Left lung (tissue), 10 donors: ENCODE data around the gene POLR2L. TPM values are rescaled to one million over a fixed set of nuclear protein-coding genes. Genes with fewer than 3 reads are reported as not detected.

Experiments
- ATAC-seq: fragments of 200-7000 bp; cut with Tn5 transposase; one replicate; pipeline ENCODE4 v1.9.1; 2020; ENCODE audit warnings: moderate library complexity
- DNase-seq, 4 donors: peaks; one replicate each; pipeline ENCODE4 v3.0.0-alpha.2; 2013 to 2020
- H3K27ac ChIP-seq, 2 donors: fragments of 200-600 bp; sonication (generic) in 1 of 2; one replicate each; pipeline versions ENCODE4 v1.5.0 to v1.8.0; 2020 to 2021
- H3K27me3 ChIP-seq, 2 donors: fragments of 200-600 bp; sonication (generic) in 1 of 2; one replicate each; pipeline versions ENCODE4 v1.5.0 to v1.8.0; 2020 to 2021
- H3K36me3 ChIP-seq, 2 donors: fragments of 200-600 bp; sonication (generic) in 1 of 2; one replicate each; pipeline versions ENCODE4 v1.5.0 to v1.8.0; 2020 to 2021
- H3K4me1 ChIP-seq, 2 donors: fragments of 200-600 bp; one replicate each; pipeline ENCODE4 v1.8.0; 2021
- H3K4me3 ChIP-seq, 2 donors: fragments of 200-600 bp; sonication (generic) in 1 of 2; one replicate each; pipeline versions ENCODE4 v1.5.0 to v1.8.0; 2020 to 2021; ENCODE audit warnings: mild to moderate bottlenecking in 1 of 2
- H3K9me3 ChIP-seq, 2 donors: fragments of 200-600 bp; sonication (generic) in 1 of 2; one replicate each; pipeline versions ENCODE4 v1.5.0 to v1.8.0; 2020 to 2021
- intact Hi-C, 2 donors: fragments of 100-400 bp; cut with DNase I; formaldehyde crosslinking; loops; one replicate each; pipeline versions ENCODE4 v1.11.2 to v1.14.2; 2022
- polyA plus RNA-seq, 6 donors: library from polyadenylated mRNA; unstranded; fragments of 120-200 nt; gene quantifications; one replicate each; pipeline ENCODE4 v1.2.1, GENCODE V29; 2013; ENCODE audit not compliant: insufficient read length in 6 of 6
- total RNA-seq, 2 donors: library from RNA; stranded (reverse); fragmentation: NEBNext Ultra II Directional; extraction: Animal tissue kit (Norgen Biotek cat#: 25700); gene quantifications; one replicate each; pipeline ENCODE4 v1.2.1, GENCODE V29; 2021
- TF ChIP-seq, protein P1 (sequence below), 2 donors: fragments of 200-600 bp; sonication (generic) in 1 of 2; IDR thresholded peaks; one replicate each; pipeline versions ENCODE4 v1.5.0 to v1.8.0; 2021; ENCODE audit warnings: antibody characterized with exemption in 2 of 2
- donor health status: DM: no; HTN: yes; CAD: no.
- donor health status: DM: no; HTN: no; CAD: no.

POLR2L gene
- total and polyA plus RNA-seq, 8 donors, result 65.2 to 227 (median 103) TPM

DNA sequence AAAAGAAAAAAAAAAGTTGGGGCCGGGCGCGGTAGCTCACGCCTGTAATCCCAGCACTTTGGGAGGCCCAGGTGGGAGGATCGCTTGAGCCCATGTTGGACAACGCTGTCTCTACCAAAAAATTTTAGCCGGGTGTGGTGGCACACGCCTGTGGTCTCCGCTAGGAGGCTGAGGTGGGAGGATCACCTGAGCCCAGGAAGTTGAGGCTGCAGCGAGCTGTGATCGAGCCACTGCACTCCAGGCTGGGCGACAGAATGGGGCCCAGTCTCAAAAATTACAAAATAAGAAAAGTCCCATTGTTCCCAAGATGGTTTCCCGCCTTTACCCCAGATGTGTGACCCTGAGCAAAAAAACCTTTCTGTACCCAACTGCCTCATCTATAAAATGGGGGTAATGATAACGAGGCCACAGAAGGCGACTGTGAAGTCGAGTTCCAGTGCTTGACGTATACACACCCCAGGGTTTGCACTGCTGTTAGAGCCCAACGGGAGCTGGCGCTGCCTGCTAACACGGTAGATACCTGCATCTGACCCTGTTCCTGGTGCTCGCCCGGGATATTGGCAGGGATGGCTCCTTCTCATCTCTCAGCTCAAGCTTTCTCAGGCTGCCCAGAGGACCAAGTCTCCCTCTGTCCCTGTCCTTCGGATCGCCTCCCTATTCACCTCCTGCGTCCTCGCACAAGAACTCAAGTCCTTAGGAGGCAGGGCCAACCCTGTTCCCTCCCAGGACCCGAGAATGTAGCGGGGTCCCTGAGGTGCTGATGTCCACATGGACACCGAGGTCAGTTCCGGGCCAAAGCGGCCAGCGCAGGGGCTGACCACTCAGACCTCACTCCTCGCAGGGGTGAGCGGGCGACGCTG lies 33.7 kb downstream of the POLR2L start:
- H3K9me3 ChIP-seq, result no peaks in the 10 kb centered on the region
- intact Hi-C loops, result no loop called here
- peak overlapping the region; percentile 94 to 97 for H3K27ac ChIP-seq
- TF ChIP-seq, protein P1, sequence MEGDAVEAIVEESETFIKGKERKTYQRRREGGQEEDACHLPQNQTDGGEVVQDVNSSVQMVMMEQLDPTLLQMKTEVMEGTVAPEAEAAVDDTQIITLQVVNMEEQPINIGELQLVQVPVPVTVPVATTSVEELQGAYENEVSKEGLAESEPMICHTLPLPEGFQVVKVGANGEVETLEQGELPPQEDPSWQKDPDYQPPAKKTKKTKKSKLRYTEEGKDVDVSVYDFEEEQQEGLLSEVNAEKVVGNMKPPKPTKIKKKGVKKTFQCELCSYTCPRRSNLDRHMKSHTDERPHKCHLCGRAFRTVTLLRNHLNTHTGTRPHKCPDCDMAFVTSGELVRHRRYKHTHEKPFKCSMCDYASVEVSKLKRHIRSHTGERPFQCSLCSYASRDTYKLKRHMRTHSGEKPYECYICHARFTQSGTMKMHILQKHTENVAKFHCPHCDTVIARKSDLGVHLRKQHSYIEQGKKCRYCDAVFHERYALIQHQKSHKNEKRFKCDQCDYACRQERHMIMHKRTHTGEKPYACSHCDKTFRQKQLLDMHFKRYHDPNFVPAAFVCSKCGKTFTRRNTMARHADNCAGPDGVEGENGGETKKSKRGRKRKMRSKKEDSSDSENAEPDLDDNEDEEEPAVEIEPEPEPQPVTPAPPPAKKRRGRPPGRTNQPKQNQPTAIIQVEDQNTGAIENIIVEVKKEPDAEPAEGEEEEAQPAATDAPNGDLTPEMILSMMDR (IDR thresholded peaks at IDR 0.05), result no peak
- ATAC-seq (no peak), DNase-seq (no peak)
- peaks cover 3 to 27% of the 10 kb centered on the region in 2 donors for H3K36me3 ChIP-seq
- peak overlapping the region; percentile 97 to 100 for H3K4me3 ChIP-seq
- H3K4me1 ChIP-seq, result peaks cover 30 to 71% of the 10 kb centered on the region in 2 donors
- H3K27me3 ChIP-seq, result no peaks in the 10 kb centered on the region

DNA sequence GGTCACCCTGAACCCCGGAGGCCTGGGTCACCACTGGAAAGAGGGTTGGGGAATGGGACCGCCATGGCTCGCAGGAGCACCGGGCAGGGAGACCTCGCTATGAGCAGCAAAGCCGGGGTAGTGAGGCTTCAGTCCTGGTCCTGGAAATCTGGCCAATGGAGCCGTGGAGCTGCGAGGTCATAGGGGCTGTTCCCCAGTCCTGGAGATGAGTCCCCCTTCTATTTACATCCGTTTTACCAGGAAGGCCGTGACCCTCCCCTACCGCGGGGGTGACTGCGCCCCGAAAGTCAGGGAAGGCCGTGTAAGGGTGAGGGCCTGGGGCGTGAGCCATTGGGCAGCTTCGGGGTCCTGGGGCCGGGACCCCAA lies 37.7 kb downstream of the POLR2L start:
- Histone ChIP-seq H3K36me3 (peaks cover 0 to 30% of the 10 kb centered on the region in 2 donors), H3K27ac (peak overlapping the region; percentile 83 to 89), H3K4me1 (peaks cover 21 to 46% of the 10 kb centered on the region in 2 donors), H3K9me3 (no peaks in the 10 kb centered on the region), H3K4me3 (peak overlapping the region; percentile 66 to 68), H3K27me3 (no peaks in the 10 kb centered on the region)
- intact Hi-C loops, result no loop called here
- ATAC-seq (no peak), DNase-seq (no peak)
- TF ChIP-seq, protein P1 (IDR thresholded peaks at IDR 0.05), result no peak

DNA sequence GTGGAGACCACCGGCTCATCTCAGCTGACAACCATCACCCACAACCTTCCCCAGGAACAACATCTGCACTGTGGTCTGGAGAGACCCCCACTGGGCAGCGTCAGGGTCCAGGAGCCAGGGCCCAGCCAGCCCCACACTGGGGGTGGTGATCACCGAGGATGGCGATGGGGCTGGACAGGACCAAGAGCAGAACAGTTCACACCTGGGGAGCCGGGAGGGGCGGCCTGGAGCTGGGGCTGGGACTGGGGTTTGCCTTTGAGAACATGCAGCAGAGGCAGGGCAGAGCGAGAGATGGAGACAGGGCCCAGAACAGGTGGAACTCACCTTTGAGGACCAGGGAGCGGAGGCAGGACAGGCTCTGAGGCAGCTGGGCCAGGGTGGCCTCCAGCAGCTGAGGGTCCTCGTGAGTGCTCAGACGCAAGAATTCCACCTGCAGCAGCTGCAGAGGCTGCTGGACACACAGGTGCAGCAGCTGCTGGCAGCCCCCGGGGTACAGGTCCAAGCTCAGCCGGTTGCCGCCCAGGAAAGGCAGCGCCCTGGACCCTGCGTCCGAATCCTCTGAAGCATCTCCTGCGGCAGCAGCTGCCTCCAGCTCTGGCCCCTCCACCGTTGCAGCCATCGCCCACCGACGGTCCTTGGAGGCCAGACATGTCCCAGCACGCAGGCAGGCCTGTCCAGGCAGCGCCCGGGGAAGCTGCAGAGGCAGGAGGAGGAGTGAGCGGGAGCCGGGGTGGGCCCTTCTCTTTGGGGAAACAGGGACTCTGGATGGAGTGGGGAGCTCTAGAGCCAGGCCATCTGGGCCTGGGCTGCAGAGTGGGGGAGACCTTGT lies 38.3 kb downstream of the POLR2L start:
- ATAC-seq (no peak), DNase-seq (no peak)
- peaks cover 0 to 31% of the 10 kb centered on the region in 2 donors for H3K36me3 ChIP-seq
- TF ChIP-seq, protein P1 (IDR thresholded peaks at IDR 0.05), result no peak
- intact Hi-C loops, result no loop called here
- peak overlapping the region; percentile 66 to 68 for H3K4me3 ChIP-seq
- no peaks in the 10 kb centered on the region for H3K27me3 ChIP-seq
- peak overlapping the region in 1 of 2 donors; percentile 83 for H3K27ac ChIP-seq
- H3K4me1 ChIP-seq, result peaks cover 21 to 45% of the 10 kb centered on the region in 2 donors
- no peaks in the 10 kb centered on the region for H3K9me3 ChIP-seq

DNA sequence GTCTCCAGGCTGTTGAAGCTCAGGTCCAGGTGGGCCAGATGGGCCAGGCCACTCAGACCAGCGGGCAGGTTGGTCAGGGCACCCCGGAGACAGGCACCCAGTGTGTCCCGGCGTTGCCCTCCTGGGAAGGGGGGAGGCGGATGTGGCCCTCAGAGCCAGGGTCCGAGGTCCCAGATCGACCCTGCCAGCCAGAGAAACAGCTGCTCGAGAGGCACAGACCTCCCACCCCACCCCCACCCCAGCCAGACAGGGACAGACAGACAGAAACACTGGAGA lies 38.9 kb downstream of the POLR2L start:
- TF ChIP-seq, protein P1 (IDR thresholded peaks at IDR 0.05), result no peak
- no peaks in the 10 kb centered on the region for H3K9me3 ChIP-seq
- peaks cover 0 to 31% of the 10 kb centered on the region in 2 donors for H3K36me3 ChIP-seq
- no peak for DNase-seq
- H3K27ac ChIP-seq, result no peak overlapping the region
- H3K27me3 ChIP-seq, result no peaks in the 10 kb centered on the region
- no peak overlapping the region for H3K4me3 ChIP-seq
- intact Hi-C loops, result no loop called here
- ATAC-seq, result no peak
- H3K4me1 ChIP-seq, result peaks cover 16 to 44% of the 10 kb centered on the region in 2 donors
